ENCODE measurements around the gene POLR3GL. TPM values are rescaled to one million over a fixed set of nuclear protein-coding genes. Genes with fewer than 3 reads are reported as not detected.
A peak's percentile ranks its signal among the peaks of the same experiment; 100 is the strongest.
"Not testable (repeated sequence)": the region's sequence is repeated elsewhere in the genome, so short reads cannot be mapped to it uniquely, and the experiment has no call there.

POLR3GL gene
- total RNA-seq, 1 experiment from 2014 or later: 7.9 TPM

- not testable (repeated sequence) for H3K27me3 ChIP-seq (ENCODE audit: insufficient read depth, low read length); DNase-seq; H2BK15ac ChIP-seq (ENCODE audit: low read depth, low read length); H2BK5ac ChIP-seq (ENCODE audit: insufficient read length, low read length); H2BK12ac ChIP-seq (ENCODE audit: insufficient read length, low read depth, low read length); H3K9ac ChIP-seq (ENCODE audit: extremely low read depth, insufficient read length, low read length); H3K56ac ChIP-seq (ENCODE audit: insufficient read length, low read depth, low read length); H3K14ac ChIP-seq (ENCODE audit: insufficient read depth, low read length); H3T11ph ChIP-seq (ENCODE audit: low read length); H3K79me1 ChIP-seq (ENCODE audit: insufficient read depth, low read depth, low read length, poor library complexity, severe bottlenecking); H4K20me1 ChIP-seq (ENCODE audit: control insufficient read depth, insufficient read depth, insufficient read length); H2BK120ac ChIP-seq (ENCODE audit: low read depth, low read length, poor library complexity, severe bottlenecking); H3K4ac ChIP-seq (ENCODE audit: low read depth, low read length); H3K18ac ChIP-seq (ENCODE audit: insufficient read length, low read depth, low read length); H3K27me3 Mint-ChIP-seq (ENCODE audit: low read depth); H2BK20ac ChIP-seq (ENCODE audit: low read depth, low read length, poor library complexity, severe bottlenecking); H3K27ac ChIP-seq (ENCODE audit: insufficient read length, low read depth, low read length); H2AK5ac ChIP-seq (ENCODE audit: insufficient read length, low read length); H4K8ac ChIP-seq (replicated peaks; ENCODE audit: insufficient read length, low read depth, low read length); H4K91ac ChIP-seq (ENCODE audit: insufficient read length, low read depth, low read length); H3K23me2 ChIP-seq (ENCODE audit: insufficient read length, low read depth, low read length, poor library complexity, severe bottlenecking); H2AFZ ChIP-seq (ENCODE audit: low read length); H3K36me3 Mint-ChIP-seq (ENCODE audit: insufficient read depth in 1 of 3, low read depth in 3 of 3); H3K4me2 ChIP-seq (ENCODE audit: insufficient read depth, insufficient read length, low read length); H3K9me3 Mint-ChIP-seq; H3K4me1 ChIP-seq (ENCODE audit: insufficient read depth, low read length); H3K23ac ChIP-seq (ENCODE audit: insufficient read length, low read depth, low read length); H3K79me2 ChIP-seq (ENCODE audit: insufficient read depth, low read length); H3K9me3 ChIP-seq (ENCODE audit: control insufficient read depth, low read depth, low read length)
- peak overlapping the region; percentile 63 for H4K5ac ChIP-seq (ENCODE audit: insufficient read length, low read depth, low read length)
- no CpG with 5 or more reads among the region's 9 CpGs for WGBS (ENCODE audit: extremely low coverage, insufficient read length, low lambda C conversion rate)
- peaks cover 23 to 31% of the 10 kb centered on the region in 2 experiments for H3K4me1 Mint-ChIP-seq
- peak overlapping the region; percentile 65 to 92 (median 90); a peak in 5 of 7 replicates for H3K27ac Mint-ChIP-seq
- peak; percentile 28; the same call in 1 of the 3 replicates for TF ChIP-seq CTCF (conservative IDR thresholded peaks at IDR 0.05)
- H3K4me3 Mint-ChIP-seq: peak overlapping the region in 1 of 2 experiments; percentile 23; a peak in 2 of 5 replicates
These were observed 31.9 kb upstream of the POLR3GL start for GRCh38 chr1:145932522-145933009.

All from H9 (cell line).